Sigmoid colon (tissue), 7 donors: ENCODE data around the gene PHLDB2. TPM values are rescaled to one million over a fixed set of nuclear protein-coding genes. Genes with fewer than 3 reads are reported as not detected.

Experiments
- DNase-seq: peaks from one replicate; pipeline ENCODE4 v3.0.0-alpha.2; 2019
- H3K27ac ChIP-seq, 4 donors: fragments of 200-600 bp; sonication (generic); one replicate each; pipeline ENCODE4 v1.5.1; 2016 to 2019; ENCODE audit warnings: mild to moderate bottlenecking in 1 of 4
- H3K27me3 ChIP-seq, 3 donors: fragments of 200-600 bp; sonication (generic); one replicate each; pipeline ENCODE4 v1.5.1; 2019; ENCODE audit warnings: mild to moderate bottlenecking in 1 of 3
- H3K36me3 ChIP-seq, 4 donors: fragments of 200-600 bp; sonication (generic); one replicate each; pipeline ENCODE4 v1.5.1; 2016 to 2019
- H3K4me1 ChIP-seq, 4 donors: fragments of 200-600 bp; sonication (generic); one replicate each; pipeline ENCODE4 v1.5.1; 2017 to 2019
- H3K4me3 ChIP-seq, 4 donors: fragments of 200-600 bp; sonication (generic); one replicate each; pipeline ENCODE4 v1.5.1; 2017 to 2019; ENCODE audit warnings: mild to moderate bottlenecking in 2 of 4, moderate library complexity in 1 of 4
- H3K9me3 ChIP-seq, 4 donors: fragments of 200-600 bp in 3 of 4; sonication (generic) in 3 of 4; one replicate each; pipeline versions ENCODE4 v1.5.1 to v1.6.1; 2013 to 2019
- EP300 ChIP-seq, 4 donors: sonication (generic); formaldehyde crosslinking; IDR thresholded peaks; one replicate each; pipeline ENCODE4 v1.6.1; 2017; ENCODE audit warnings: antibody characterized with exemption in 4 of 4
- POLR2A ChIP-seq, 2 donors: fragments of 450-650 bp; IDR thresholded peaks; one replicate each; pipeline ENCODE4 v1.6.1; 2016; ENCODE audit warnings: antibody characterized with exemption in 2 of 2, mild to moderate bottlenecking in 2 of 2, moderate library complexity in 2 of 2
- POLR2AphosphoS5 ChIP-seq, 4 donors: sonication (generic); formaldehyde crosslinking; IDR thresholded peaks; one replicate each; pipeline ENCODE4 v1.6.1; 2017; ENCODE audit warnings: antibody characterized with exemption in 4 of 4
- WGBS, 2 donors: extraction: QIAGEN DNeasy Blood & Tissue Kit; methylation state at CpG; one replicate each; pipeline ENCODE4 v1.1.7; 2013; 5-methylcytosine and 5-hydroxymethylcytosine counted together
- intact Hi-C: fragments of 100-400 bp; cut with DNase I; formaldehyde crosslinking; loops from one replicate; pipeline ENCODE4 v1.15.1; 2023
- polyA plus RNA-seq, 3 donors: library from polyadenylated mRNA; stranded (reverse); fragments of 200-250 nt; gene quantifications; one replicate each; pipeline ENCODE4 v1.2.3, GENCODE V29; 2013
- total RNA-seq, 4 donors: library from RNA; depleted of rRNA; stranded (reverse); fragments of >200 nt; gene quantifications; one replicate each; pipeline ENCODE4 v1.1.0, GENCODE V29; 2016
- TF ChIP-seq, protein P1 (sequence below), 4 experiments: fragments of 450-650 bp in 3 of 4; fragments of 200-600 bp in 1 of 4; IDR thresholded peaks; one replicate each; pipeline ENCODE4 v1.5.1; 2016 to 2019; ENCODE audit warnings: antibody characterized with exemption in 4 of 4, mild to moderate bottlenecking in 3 of 4, moderate library complexity in 2 of 4
- donor health status: healthy with polysubstance abuse.
- donor health status: Bipolar disorder and iron deficiency.
- donor health status: healthy.

PHLDB2 gene
- total and polyA plus RNA-seq, 7 donors: 4.4 to 471 (median 120) TPM

DNA sequence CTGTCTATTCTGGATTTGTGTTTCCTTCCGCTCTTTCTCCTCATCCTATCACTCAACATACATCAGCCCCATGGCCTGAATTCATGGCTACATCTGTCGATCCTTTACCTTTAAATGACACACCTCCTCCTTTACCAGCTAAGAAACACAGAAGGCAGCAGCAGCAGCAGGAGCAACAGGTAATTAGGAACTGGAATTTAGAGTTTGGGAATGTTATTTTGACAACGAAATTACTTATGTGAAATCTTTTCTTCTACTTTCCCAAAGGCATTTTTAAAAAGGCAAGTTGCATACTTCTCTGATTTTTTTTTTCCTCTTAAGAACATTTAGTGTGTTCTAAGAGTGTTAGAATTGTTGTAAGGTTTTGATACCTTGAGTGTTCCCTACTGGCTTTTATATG is 90.6 kb downstream of the PHLDB2 start:
- TF ChIP-seq POLR2AphosphoS5 (IDR thresholded peaks at IDR 0.05): no peak
- TF ChIP-seq POLR2A (IDR thresholded peaks at IDR 0.05): no peak
- TF ChIP-seq EP300 (IDR thresholded peaks at IDR 0.05): no peak
- TF ChIP-seq, protein P1, sequence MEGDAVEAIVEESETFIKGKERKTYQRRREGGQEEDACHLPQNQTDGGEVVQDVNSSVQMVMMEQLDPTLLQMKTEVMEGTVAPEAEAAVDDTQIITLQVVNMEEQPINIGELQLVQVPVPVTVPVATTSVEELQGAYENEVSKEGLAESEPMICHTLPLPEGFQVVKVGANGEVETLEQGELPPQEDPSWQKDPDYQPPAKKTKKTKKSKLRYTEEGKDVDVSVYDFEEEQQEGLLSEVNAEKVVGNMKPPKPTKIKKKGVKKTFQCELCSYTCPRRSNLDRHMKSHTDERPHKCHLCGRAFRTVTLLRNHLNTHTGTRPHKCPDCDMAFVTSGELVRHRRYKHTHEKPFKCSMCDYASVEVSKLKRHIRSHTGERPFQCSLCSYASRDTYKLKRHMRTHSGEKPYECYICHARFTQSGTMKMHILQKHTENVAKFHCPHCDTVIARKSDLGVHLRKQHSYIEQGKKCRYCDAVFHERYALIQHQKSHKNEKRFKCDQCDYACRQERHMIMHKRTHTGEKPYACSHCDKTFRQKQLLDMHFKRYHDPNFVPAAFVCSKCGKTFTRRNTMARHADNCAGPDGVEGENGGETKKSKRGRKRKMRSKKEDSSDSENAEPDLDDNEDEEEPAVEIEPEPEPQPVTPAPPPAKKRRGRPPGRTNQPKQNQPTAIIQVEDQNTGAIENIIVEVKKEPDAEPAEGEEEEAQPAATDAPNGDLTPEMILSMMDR (IDR thresholded peaks at IDR 0.05): no peak
- intact Hi-C loops: no loop called here
- 81 to 91% methylated on average over 3 of the region's 3 CpGs for WGBS, 2 donors
- no peak overlapping the region for H3K27ac ChIP-seq
- H3K4me1 ChIP-seq: peaks cover 0 to 31% (median 16%) of the 10 kb centered on the region in 4 donors
- H3K4me3 ChIP-seq: no peak overlapping the region
- H3K36me3 ChIP-seq: peaks cover 6 to 69% (median 17%) of the 10 kb centered on the region in 4 donors
- DNase-seq: no peak
- no peaks in the 10 kb centered on the region for H3K9me3 ChIP-seq
- H3K27me3 ChIP-seq: no peaks in the 10 kb centered on the region

DNA sequence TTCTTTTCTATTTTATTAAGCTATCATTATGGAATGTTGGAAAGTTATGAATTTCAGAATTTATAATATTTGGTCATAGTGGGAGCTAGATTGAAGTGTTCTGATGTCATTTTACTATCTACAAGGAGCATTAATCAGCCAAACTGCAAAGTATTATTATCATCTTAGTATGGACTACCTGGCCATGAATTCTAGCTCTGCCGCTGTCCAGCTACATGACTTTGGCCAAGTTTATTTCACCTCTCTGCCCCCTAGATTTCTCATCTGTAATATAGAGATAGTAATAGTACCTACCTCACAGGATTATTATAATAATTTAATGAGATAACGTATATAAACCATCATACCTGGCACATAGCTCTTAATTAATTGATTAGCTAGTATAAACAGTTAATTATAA is 92.0 kb downstream of the PHLDB2 start:
- H3K36me3 ChIP-seq: peaks cover 6 to 64% (median 17%) of the 10 kb centered on the region in 4 donors
- H3K27ac ChIP-seq: no peak overlapping the region
- intact Hi-C loops: no loop called here
- no peak overlapping the region for H3K4me3 ChIP-seq
- no peaks in the 10 kb centered on the region for H3K9me3 ChIP-seq
- DNase-seq: no peak
- H3K27me3 ChIP-seq: no peaks in the 10 kb centered on the region
- 93 to 94% methylated on average over 2 of the region's 2 CpGs for WGBS, 2 donors
- peaks cover 0 to 32% (median 19%) of the 10 kb centered on the region in 4 donors for H3K4me1 ChIP-seq
- TF ChIP-seq EP300 (IDR thresholded peaks at IDR 0.05): no peak
- no peak for TF ChIP-seq POLR2AphosphoS5 (IDR thresholded peaks at IDR 0.05)
- no peak for TF ChIP-seq POLR2A (IDR thresholded peaks at IDR 0.05)
- TF ChIP-seq, protein P1 (IDR thresholded peaks at IDR 0.05): no peak

DNA sequence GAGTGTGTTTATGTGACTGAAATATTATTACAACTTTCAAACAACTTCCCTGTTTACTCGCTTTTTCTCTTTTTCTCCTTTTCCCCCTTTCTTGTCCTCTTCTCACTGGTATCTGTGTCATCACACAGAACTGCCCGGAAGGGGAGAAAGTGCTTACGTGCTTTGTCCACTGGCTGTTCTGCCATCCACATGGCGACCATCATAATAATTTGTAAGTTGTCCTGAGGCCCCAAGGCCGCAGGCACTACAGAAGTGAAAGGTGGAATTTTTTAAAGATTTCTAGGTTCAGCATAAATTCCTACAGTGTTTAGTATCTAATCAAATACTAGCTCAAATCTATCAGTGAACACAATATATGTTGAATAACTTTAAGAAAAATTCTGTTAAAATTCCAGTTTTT is 93.0 kb downstream of the PHLDB2 start:
- Histone ChIP-seq H3K27ac (no peak overlapping the region), H3K4me1 (peaks cover 0 to 23% (median 18%) of the 10 kb centered on the region in 4 donors), H3K27me3 (no peaks in the 10 kb centered on the region), H3K36me3 (peaks cover 6 to 63% (median 17%) of the 10 kb centered on the region in 4 donors), H3K4me3 (no peak overlapping the region), H3K9me3 (no peaks in the 10 kb centered on the region)
- TF ChIP-seq POLR2AphosphoS5 (IDR thresholded peaks at IDR 0.05): no peak
- TF ChIP-seq, protein P1 (IDR thresholded peaks at IDR 0.05): no peak
- no peak for TF ChIP-seq EP300 (IDR thresholded peaks at IDR 0.05)
- TF ChIP-seq POLR2A (IDR thresholded peaks at IDR 0.05): no peak
- 93 to 96% methylated on average over 5 of the region's 5 CpGs for WGBS, 2 donors
- DNase-seq: no peak
- intact Hi-C loops: no loop called here

DNA sequence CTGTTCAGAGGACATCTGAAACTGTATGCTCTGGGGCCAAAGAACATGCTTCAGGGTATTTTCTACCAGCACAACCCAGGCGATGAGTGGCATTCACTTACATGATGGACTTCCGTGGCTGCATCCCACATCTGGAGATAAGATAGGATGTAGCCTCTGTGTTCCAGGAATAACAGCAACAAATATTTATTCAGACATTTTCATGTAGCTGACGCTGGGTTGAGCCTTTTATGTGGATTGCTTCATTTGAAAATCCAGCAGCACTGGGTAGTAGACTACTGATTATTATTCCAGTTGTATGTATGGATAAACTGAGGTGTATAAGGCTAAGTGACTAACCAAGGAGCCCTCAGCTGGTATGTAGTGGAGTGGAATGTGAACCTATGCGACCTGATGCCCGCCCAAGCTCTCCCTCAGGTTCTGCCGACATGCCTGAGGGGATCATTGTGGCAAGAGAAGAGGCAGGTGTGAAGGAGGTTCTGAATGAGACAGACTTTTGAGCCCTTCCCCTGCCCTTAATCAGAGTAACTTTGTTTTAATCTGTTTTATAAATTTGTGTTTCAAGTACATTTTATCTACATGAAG is 93.9 kb downstream of the PHLDB2 start:
- peaks cover 0 to 22% (median 14%) of the 10 kb centered on the region in 4 donors for H3K4me1 ChIP-seq
- WGBS, 2 donors: 92 to 94% methylated on average over 6 of the region's 6 CpGs
- intact Hi-C loops: no loop called here
- no peaks in the 10 kb centered on the region for H3K27me3 ChIP-seq
- H3K4me3 ChIP-seq: no peak overlapping the region
- no peak overlapping the region for H3K27ac ChIP-seq
- TF ChIP-seq, protein P1 (IDR thresholded peaks at IDR 0.05): no peak
- TF ChIP-seq EP300 (IDR thresholded peaks at IDR 0.05) (no peak), POLR2AphosphoS5 (IDR thresholded peaks at IDR 0.05) (no peak), POLR2A (IDR thresholded peaks at IDR 0.05) (no peak)
- no peak for DNase-seq
- H3K9me3 ChIP-seq: no peaks in the 10 kb centered on the region
- peaks cover 6 to 60% (median 17%) of the 10 kb centered on the region in 4 donors for H3K36me3 ChIP-seq
